HG03521 (cell line): ENCODE data around the gene SIL1.

ENCODE experiments used
- ATAC-seq: cut with Tn5 transposase; IDR thresholded peaks from one replicate; pipeline ENCODE4 v1.9.1; 2021; ENCODE audit warnings: mild to moderate bottlenecking, moderate library complexity; ENCODE audit not compliant: unreplicated experiment

SIL1 gene

DNA sequence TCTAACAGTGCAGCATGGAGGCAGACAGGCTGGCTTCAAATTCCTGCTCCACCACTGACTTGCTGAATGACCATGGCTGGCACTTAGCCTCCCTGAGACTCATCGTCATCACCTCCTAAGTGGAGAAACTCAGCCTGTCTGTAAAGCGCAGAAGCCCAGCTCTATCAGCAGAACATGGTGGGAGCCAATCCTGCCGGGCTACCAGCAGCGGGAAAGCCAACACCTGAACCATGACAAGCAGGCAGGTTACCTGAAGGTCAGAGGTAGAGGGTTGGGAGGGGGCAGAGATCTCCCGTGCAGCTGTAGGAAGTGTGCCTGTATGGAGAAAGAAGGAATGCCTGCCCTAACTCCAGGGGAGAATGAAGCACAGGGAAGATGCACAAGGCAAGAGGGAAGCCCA, 250.4 kb downstream of the SIL1 start:
- ATAC-seq = no peak

GRCh38 chr5:138946831-138947560, 251.2 kb downstream of the SIL1 start:
- ATAC-seq = no peak

- ATAC-seq = no peak
Measured at GRCh38 chr5:138946241-138946623, 251.9 kb downstream of the SIL1 start.

DNA sequence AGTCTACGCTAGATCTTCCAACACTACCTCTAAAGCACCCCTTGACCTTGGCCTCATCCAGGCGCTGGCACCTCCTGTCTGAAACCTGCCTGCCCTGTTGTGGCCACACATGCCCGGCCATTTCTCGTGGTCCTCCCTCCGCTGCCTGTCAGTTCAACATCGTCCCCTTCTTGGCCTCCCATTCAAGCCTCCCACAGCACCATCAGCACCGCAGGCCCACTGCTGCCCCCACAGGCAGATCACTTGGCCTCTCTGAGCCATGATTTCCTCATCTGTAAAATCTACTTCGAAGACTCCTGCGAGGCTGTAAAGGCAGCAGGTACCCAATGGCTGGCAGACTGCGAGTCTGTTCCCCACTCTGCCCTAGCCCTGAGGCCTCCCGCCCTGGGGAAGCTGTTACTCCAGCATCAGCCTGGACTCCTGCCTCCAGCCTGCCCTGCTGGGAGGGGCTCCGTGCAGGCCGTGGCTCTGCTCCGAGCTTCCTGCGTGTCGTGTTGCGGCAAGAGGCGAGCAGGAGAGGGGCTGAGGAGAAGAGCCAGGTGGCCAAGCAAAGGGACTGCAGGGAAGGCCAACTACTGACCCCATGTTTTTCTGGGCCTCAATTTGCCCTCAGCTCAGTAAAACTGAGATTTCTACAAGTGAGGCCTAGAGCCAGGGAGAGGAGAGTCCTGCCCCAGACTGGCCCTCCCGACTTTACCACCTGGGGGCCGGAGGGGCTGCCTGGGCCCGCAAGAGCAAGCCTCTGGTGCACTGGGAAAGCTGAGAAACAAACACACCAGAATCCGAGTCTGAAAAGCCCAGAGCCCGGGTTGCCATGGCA, 252.5 kb downstream of the SIL1 start:
- no peak for ATAC-seq

GRCh38 chr5:138944527-138945322, 253.4 kb downstream of the SIL1 start:
- ATAC-seq = no peak

GRCh38 chr5:138943599-138944173, 254.5 kb downstream of the SIL1 start:
- no peak for ATAC-seq

GRCh38 chr5:138942861-138943260, 255.3 kb downstream of the SIL1 start:
- ATAC-seq = no peak

DNA sequence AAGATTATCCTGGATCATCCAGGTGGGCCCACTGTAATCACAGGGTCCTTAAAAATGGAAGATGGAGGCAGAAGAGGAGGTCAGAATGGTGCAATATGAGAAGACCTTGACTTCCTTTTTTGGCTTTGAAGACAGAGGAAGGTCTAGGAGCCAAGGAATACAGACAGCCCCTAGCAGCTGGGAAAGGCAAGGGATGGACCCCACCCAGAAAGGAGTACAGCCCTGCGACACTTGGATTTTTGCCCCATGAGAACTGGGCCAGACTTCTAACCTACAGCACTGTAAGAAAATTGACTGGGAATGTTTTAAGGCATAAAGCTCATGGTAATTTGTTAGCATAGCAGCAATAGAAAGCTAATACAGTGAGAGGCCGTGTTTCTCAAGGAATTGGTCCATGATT, 256.1 kb downstream of the SIL1 start:
- no peak for ATAC-seq

GRCh38 chr5:138938526-138938925, 259.6 kb downstream of the SIL1 start:
- no peak for ATAC-seq

DNA sequence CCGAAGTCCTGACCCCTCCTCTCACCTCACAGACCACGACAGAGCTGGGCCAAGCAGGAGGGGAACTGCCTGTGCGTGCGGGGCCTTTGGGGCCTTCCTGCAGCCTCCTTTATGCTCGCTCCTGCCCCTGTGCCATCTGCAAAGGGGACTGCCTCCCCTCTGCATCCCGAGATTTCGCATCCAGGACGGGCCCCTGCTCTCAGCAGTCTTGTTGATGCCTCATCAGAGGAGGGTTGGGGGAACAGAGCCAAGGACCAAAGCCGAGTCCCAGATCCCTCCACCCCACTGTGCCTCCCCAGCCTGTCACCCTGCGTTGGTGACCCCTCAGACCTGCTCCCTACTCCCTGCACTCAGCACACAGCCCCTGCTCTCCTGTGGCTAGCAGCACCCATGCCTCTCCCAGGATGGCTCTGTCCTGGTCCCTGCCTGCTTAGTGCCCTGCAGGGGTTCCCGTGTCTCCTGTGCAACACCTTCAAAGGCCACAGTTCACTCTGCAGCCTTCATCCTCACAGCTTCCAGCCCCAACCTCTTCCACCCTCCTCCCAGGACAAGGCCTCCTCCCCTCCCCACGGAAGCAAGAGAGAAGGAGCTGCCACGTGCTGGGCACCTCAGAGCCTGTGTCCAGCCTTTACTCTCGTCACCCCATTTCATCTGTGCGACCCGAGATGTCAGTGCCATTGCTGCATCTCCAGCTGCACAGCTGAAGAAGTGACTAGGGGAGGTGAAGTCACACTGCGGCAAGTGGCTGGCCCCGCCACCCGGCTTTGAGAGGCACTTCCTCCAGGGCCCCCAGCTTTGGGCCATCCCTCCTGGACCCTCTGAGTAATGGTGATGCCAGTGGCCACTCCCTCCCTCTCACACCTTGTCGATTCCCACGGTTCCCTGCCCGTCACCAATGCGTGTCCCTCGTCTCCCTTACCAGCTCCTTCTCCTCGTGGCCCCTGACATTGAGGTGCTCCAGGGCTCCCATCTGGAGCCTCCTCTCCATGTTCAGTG, 260.5 kb downstream of the SIL1 start:
- no peak for ATAC-seq

GRCh38 chr5:138936968-138937345, 261.2 kb downstream of the SIL1 start:
- no peak for ATAC-seq

DNA sequence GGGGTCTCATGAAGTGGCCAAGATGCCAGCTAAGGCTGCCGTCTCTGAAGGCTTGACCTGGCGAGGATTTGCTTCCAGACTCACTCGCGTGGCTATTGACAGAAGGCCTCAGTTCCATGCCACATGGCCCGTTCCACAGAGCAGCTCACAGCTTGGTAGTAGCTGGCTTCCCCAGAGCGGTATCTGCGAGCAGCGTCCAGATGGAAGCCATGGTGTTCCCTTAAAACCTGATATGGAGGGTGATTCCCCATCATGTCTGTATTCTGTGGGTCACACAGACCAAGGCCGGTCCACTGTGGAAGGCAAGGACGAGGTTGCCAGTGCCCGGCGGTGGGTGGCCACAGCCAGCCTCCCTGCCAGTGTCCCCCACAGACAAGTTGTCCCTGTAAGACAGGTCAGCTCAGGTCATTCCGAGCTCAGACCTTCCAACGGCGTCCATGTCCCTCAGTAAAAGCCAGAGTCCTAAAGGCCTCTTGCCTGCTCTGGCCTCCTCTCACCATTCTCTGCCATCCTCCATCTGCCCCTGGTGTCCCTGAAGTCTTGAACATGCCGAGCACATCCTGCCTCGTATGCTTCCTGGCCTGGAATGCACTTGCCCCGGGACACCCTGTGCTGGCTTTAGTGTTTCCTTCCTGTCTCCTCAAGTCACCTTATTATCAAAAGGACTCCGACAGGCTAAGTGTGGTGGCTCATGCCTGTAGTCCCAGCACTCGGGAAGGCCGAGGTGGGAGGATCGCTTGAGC, 261.8 kb downstream of the SIL1 start:
- ATAC-seq = no peak

- ATAC-seq = no peak
Measured at GRCh38 chr5:138935466-138935865, 262.7 kb downstream of the SIL1 start.

- ATAC-seq = no peak
Measured at GRCh38 chr5:138934971-138935370, 263.2 kb downstream of the SIL1 start.

- no peak for ATAC-seq
Measured at GRCh38 chr5:138933522-138934290, 264.5 kb downstream of the SIL1 start.

DNA sequence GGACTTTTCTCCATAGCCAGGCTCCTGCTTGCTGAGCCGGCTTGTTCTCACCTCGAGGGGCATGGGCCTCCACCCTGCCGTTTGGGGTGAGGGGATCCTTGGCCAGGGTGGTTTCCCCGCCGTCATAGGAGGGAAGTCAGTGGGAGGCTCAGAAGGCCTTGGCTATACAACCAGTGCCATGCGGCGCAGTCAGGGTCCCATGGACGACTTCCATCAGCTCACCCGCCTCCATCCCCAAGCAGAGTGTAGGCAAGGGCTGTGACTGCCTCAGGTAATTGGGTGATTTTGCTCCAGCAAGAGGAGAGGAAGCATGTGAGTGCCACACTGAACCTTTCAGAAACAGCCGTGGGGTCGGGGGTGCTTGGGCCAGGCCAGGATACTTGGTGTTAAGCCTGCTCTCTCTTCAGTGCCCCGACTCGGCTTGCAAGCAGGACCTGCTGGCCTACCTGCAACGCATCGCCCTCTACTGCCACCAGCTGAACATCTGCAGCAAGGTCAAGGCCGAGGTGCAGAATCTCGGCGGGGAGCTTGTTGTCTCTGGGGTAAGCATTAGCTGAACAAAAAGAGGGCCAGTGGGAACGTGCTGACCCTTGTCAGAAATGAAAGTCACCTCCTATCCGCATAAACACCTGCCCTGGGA, 265.9 kb downstream of the SIL1 start:
- no peak for ATAC-seq

GRCh38 chr5:138930371-138931097, 267.6 kb downstream of the SIL1 start:
- ATAC-seq = no peak
